HG02678 (cell line): ENCODE measurements around the gene PRPF8.

Experiments
- ATAC-seq: cut with Tn5 transposase; IDR thresholded peaks from one replicate; pipeline ENCODE4 v1.9.1; 2021; ENCODE audit warnings: mild to moderate bottlenecking, moderate library complexity; ENCODE audit not compliant: unreplicated experiment

PRPF8 gene

DNA sequence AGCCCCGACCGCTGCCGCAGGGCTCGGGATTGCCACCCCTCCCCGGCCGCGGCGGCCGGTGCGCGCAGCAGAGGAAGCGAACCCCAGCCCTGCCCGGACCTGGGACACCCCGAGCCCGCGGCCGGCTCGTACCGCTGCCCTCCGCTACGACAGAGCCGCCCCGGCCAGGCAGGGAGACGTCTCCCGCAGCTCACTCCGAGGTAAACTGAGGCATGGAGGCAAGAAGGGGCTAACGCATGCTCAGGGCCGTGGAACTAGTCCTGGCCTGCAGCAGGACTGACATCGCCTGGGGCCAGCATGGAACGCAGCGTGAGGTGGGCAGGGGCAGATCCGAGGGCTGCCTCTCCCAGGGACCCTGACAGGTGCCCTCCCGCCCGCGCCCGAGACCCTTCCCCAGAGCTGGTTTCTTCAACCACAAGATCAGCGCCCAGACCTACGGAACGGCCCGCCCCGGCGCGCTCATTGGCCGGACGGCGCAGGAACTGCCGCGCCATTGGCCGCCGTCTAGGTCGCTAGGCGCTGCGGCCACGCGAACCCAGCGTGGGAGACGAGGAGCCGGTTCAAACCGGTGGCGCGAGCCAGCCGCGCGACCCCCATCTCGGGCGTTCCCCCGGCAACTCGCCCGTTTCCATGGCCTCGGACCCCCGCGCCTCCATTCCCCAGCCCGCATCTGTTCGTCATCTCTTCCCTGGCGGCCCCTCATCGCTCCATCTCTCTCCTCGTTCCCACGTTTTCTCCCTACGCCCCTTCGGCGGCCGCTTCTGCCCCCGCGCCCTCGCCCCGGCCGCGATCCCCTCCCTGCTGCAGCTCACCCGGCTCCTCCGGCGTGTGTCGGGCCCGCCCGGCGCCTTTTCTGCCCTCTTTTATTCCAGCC, 56.4 kb downstream of the PRPF8 start, which contains the start of gene SLC43A2:
Gene SLC43A2 (minus strand): TSS at position 853 of the 874 bp plus-strand sequence. CDS start 960 bp downstream, outside the sequence.
- ATAC-seq: peak; percentile 43

DNA sequence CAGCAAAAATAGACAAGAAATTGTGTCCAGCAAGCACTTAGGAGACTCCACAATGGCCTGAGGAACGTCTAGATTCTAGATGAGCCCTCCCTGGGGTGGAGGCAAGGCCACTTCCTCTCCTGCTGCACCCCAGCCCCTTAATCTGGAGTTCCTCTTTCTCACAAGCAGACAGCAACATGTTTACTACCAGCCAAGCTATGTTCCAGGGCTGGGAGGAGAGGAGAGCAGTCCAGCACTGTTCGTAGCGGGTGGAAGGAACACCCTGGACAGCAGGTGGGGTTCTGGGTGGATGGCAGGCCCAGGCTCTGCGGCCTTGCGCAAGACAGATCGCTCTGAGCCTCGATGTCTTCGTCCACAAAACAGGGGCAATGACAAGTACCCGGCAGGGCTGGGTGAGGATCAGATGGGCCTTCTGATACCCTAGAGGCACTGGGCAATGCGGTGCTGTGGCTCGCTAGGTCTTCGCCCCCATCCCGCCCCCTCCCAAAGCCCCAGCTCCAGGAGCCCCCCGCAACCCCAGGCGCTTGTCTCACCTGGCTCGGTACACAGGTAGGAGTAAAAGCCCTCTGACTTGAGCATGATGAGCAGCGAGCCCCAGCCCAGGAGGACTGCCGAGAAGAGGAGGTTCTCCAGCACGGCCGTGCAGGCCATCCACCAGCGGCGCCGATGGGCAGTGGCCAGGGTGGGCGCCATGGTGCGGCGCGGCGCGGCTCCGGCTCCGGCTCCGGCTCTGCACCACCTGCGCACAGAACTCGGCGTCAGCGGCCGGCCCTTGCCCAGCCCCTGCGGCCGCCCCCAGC, 57.3 kb downstream of the PRPF8 start:
- ATAC-seq: no peak

DNA sequence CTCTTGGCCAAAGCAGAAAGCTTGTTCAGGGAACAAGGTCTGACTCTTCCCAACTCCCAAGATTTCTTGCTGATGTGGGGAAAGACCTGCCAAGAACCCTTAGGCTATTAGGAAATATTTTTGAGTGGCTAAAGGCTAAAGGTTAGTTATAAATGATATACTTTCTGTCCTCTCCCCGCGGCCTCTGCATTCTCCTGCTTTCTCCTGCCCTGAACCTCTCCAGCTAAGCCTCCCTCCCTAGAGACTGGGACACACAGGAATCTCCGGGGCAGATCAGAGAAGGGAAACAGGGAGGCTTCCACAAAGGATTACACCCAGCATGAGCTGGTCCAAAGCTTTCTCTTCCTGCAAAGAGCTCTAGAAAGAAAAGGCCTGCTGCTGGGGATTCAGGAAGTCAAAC, 58.3 kb downstream of the PRPF8 start:
- no peak for ATAC-seq

DNA sequence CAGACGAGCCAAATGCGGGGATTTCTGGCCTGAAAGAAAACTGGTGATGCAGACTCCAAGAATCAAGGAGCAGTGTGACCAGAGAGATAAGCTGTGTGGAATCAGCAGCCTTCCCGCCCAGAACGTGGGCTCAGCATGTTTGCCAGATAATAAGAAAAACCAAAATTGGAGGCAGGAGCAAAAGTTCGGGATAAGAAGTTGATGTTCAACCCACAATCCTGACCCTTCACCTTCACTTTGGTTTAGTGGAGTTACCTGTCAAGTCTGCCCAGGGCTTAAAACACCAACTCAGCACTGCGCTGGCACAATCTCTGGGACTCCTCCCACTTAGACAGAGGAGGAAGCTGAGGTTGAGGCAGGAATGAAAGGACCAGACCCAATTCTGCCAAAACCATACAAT, 59.1 kb downstream of the PRPF8 start:
- ATAC-seq: no peak

DNA sequence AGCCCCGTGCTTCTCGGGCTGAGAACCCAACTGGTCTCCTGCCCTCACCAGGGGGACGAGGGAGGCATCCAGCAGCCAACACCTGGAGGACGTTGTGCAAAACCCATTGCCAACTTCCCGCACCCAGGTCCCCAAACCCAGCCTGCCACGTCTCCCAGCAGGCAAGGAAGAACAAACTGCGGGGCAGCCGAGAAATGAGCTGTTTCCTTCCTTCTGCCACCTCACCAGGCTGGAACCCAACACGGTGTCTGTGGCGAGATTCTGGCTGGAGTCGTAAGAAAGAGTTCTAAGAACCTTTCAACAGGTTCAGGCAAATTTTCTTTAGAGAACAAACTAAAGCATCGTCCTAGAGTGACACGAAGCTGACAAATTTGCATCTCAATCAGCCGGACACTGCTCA, 59.6 kb downstream of the PRPF8 start:
- ATAC-seq: no peak

DNA sequence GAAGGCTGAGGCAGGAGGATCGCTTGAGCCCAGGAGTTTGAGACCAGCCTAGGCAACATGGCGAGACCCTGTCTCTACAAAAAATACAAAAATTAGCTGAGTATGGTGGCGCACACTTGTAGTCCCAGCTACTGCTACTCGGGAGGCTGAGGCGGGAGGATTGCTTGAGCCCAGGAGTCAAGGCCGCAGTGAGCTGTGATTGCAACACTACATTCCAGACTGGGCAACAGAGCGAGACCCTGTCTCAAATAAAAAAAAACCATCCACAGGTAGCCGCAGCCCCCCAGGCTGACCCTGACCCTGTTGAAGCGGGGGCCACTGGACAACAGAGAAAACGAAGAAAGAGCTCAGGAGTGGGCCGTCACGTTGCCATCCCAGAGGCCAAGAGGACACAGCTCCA, 60.0 kb downstream of the PRPF8 start:
- no peak for ATAC-seq

DNA sequence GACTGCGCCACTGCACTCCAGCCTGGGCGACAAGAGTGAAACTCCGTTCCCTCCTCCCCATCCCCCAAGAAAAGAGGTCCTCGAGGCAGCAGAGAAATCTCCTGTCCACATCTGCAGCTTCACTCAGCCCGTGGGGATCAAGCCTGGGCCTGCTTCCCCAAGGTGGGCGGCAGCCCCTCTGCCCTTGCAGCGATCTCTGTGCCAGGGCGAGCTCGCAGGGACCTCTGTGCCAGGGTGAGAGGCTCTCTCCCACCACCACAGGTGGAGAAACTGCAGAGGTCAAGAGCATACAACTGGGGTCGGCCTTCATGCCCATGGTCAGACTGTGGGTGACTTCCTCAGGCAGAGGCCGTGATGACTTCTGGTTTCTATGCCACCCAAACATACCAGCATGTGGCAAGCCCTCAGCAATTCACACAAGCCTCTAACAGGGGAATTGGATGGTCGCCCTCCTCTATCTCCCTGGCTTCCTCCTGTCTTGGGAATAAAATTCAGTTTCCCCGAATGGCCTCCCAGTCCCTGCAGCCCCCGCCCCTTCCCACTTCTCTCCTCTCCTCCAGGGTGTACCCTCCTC, 61.5 kb downstream of the PRPF8 start:
- ATAC-seq: no peak

DNA sequence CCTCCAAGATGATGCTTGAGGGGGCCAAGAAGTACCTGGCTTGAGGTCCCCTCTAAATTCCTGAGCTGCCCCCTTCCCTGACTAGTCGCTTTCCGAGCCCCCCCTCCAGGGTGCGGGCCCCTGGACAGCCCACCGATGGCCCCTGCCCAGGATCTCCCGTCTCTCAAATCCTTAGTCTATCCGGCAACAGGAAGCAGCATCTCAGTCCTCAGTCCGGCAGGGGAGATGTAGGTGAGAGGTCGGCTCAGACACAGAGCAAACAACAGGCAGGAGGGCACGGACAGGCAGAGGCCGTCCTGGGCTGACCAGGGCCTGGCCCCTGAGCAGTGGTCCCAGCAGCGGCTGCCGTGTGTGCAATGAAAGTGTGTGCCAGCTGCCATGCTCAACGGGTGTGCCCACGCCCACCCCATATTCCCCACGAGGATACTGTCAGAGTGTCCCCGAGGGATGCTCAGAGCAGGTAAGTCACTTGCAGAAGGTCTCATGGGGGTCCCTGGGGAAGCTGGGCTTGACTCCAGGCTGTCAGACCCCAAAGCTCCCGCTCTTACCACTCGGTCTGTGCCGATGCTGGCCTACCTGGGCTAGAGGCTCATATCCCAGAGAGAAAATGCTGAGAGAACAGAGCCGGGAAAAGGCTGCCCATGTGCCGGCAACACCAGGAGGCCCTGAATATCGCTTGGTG, 63.3 kb downstream of the PRPF8 start:
- ATAC-seq: no peak

DNA sequence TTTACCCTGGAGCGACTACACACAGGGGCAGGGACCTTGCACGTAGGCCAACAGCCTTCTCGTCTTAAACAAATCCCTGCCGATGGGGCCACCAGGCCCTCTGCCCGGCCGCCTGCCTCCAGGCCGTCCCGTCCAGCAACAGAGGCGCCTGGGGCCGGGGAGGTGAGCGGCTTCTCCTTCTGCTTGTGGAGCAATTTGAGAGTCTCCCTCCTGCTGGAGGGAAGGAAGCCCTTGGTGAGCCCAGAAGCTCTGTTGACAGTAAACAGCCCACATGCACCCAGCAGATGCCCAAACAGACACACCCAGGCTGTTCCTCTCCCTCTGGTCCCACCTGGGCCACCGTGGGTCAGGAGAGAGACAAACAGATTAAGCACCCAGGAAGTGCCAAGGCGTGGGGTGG, 64.2 kb downstream of the PRPF8 start:
- ATAC-seq: no peak

DNA sequence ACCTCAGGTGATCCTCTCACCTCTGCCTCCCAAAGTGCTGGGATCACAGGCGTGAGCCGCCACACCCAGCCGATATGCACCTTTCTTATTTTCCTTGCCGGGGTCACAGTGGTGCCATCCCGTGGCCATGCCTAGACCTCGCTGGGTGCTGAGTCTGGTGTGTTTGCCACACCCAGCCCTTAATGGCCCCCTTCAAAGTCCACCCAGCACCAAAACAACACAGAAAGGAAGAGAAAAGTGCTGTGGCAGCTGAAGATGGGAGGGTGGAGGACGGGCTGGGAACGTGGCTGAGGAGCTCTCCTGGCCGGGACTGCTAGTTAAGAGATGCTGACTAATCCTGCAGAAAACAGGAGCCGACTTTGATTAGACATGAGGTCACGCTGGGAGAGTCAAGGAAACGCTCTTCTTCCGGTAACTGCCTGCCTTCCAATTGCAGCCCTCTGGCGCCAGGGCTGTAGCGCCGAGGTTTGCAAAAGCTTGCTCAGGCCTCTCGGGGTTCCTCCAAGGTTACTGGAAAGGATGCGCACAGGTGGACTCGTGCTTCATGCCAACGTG, 67.0 kb downstream of the PRPF8 start:
- ATAC-seq: no peak

DNA sequence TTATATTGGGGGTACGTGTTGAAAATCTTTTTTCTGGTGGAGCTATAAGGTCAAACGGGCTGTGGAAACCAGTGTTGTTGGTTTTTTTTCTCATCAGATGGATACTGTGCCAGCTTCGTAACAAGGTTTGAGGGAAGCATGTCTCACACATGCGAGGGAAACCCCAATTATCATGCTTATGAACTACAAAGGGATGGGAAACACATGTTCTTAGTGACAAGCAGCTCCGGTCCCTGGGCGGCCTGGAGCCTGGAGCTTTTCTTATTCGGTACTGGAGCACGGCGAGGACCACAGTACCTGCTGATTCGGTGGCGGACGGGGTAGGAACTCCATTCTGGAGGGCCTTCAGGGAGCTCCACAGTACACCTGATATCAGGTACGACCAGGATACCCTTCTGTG, 68.6 kb downstream of the PRPF8 start:
- ATAC-seq: no peak

DNA sequence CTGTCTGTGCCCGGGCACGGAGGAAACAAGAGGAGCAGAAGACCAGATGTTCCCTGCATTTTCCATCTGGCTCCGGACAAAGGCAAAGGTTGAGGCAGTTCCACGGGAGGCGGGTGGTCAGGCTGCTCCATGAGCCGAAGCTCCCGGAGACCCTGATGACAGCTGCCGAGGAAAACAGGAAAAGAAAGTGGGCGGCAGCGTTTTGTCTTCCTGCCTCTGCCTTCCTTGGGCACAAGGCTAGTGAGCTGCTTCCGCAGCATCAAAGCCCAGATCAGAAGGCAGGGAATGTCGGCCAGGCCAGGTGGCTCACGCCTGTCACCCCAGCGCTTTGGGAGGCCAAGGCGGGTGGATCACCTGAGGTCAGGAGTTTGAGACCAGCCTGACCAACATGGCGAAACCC, 72.3 kb downstream of the PRPF8 start:
- ATAC-seq: no peak

DNA sequence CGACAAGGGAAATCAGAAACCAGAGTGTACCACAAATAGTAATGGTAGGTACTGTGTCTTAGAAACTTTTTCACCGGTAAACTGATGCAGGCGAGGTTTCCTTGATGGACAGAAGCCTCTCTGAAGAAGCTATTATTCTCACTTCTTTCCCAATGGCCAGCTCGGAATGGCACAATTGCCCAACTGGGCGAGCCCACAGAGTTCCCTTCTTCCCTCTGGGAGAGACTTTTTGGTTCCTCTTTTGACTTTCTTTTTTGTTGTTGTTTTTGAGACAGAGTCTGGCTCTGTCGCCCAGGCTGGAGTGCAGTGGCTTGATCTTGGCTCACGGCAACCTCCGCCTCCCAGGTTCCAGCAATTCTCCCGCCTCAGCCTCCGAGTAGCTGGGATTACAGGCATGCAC, 73.0 kb downstream of the PRPF8 start:
- ATAC-seq: no peak

DNA sequence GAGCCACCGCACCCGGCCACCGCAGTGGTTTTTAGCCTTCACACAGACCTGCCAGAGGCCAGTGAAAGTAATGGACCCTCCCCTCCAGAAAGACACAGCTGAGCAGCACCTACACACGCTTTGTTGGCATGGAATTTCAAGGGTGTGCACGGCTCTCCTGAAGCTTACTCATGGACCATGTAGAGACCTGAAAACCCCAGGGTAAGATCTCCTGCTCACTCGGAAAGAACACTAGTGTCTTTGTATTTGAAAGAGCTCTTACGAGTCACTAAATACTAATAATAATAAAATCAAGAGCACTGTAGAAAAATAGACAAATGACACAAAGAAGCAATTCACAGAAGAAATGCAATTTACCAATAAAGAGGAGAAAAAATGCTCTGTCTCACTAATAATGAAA, 76.0 kb downstream of the PRPF8 start:
- no peak for ATAC-seq

DNA sequence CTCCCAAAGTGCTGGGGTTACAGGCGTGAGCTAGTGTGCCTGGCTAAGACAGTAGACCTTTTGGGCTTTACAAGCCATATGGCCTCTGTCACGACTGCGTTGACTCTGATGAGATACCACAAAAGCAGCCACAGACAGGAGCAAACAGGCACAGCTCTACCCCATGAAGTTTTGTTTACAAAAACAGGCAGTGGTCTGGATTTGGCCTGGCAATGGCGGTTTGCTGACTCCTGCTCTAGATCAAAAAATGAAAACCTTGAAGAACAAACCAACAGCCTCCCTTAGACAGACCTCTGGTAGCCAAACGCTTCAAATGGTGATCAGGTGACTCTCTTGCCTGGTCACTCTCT, 76.7 kb downstream of the PRPF8 start:
- ATAC-seq: no peak

DNA sequence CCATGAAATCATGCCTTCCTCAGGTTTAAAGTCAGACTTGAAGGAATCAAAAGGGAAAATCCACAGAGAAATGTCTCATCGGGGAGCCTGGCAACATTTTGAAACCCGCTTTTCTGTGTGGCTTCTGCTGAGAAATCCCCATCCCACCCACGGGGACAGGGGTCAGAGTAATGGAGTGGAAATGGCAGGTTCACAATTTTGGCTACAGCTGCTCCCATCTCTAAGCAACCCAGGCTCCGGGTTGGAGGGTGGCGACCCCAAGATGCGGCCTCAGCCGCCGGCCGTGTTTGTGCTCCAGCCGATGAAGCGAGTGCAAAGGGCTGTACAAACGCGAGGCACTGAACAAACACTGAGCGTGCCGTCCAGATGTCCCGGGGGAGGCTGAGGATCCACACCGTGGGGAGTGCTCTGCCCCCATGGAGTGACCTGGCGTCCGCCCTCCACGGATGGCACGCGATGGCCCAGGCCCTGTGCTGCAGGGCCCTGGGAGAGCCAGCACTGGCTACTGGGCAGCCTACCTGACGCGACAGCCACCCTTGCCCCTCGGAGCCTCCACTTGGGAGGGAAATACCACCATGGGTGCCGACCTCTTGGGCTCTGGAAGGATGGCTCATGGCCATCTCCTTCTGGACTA, 78.2 kb downstream of the PRPF8 start:
- ATAC-seq: no peak

DNA sequence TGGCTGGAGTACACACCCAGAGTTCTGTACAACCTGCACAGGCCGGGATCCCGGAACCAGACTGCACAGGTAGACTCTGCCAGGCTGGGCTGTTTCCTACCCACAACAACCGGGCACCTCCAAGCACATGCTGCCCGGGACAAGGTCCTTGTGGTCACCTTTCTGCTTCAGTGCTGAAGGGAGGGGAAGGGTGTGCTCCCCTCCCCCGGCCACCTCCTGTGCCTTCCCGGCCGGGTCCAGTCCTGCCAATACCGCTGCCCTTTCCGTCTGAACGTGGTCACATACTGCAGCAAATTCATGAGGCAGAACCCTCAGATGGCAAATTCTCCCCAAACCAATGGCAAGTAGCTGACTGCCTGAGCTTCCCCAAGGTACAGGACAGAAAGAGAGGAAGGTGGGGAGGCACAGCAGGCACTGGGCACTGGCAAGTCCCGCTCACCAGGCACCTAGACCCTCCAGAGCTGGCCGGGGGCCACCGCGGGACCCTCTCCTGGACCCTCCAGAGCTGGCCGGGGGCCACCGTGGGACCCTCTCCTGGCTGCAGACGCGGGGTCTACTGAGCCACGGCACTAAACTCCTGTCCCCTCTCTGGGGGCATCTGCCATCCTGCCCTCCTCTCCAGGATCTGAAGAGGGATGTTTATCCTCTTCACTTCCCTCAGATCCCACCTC, 78.9 kb downstream of the PRPF8 start:
- ATAC-seq: no peak

DNA sequence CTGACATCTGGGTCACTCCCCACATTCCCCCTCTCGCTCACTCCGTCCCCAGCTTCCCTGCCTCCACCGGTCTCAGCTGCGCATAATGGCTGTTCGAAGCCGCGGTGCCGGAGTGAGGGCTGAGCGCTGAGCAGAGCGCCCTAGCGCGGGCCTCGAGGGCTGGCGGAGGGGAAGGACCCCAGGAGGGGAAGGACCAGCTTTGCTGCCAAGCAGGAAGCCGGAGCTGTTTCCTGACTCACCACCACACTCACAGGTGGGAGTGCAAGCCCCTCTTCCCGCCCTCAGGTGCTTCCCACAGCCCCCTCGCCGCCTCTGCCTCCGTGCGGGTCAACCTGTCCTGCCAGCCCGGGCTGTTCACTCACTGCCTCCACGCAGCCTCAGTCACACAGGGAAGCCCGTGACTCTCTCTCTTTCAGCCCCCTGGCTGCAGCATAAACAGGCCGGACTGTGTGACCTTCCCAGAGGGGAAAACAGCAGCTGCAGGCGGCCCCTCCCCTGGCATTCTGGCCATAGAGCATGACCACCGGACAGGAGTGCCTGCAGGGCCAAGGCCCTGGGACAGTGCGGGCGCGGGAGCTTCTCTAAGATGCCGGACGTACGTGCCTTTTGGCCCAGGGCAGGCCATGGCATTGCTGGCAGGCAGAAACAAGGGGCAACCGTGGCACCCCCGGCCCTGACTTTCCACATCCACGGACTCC, 79.7 kb downstream of the PRPF8 start:
- no peak for ATAC-seq

DNA sequence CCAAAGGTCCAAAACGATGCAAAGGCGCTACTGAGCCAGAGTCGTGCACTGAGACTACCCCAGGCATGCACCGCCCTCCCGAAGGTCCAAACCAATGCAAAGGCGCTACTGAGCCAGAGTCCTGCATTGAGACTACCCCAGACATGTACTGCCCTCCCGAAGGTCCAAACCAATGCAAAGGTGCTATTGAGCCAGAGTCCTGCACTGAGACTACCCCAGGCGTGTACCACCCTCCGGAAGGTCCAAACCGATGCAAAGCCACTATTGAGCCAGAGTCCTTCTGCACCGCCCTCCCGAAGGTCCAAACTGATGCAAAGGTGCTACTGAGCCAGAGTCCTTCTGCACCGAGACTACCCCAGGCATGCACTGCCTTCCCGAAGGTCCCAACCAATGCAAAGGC, 83.1 kb downstream of the PRPF8 start:
- no peak for ATAC-seq
